ENCODE data around the gene BCAS3.

DNA sequence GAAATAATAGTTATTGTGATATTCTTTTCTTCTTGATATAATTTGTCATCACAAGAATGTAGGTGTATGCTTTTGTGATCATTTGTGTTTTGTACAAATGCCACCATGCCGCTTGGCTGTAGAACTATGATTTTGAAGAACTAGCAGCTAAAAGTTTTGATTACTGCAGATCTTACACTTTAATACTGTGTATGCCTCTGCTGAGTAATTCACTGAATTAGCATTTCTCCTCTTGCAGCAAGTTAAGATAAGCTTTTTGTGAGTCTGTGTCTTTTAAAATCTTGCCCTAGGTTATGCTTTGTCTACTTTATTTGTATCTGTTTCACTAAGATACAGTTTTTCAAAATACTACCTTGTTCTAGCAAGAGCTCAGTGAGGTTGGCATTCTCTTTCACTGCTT, 395.5 kb downstream of the BCAS3 start:
- TF ChIP-seq, protein P1, sequence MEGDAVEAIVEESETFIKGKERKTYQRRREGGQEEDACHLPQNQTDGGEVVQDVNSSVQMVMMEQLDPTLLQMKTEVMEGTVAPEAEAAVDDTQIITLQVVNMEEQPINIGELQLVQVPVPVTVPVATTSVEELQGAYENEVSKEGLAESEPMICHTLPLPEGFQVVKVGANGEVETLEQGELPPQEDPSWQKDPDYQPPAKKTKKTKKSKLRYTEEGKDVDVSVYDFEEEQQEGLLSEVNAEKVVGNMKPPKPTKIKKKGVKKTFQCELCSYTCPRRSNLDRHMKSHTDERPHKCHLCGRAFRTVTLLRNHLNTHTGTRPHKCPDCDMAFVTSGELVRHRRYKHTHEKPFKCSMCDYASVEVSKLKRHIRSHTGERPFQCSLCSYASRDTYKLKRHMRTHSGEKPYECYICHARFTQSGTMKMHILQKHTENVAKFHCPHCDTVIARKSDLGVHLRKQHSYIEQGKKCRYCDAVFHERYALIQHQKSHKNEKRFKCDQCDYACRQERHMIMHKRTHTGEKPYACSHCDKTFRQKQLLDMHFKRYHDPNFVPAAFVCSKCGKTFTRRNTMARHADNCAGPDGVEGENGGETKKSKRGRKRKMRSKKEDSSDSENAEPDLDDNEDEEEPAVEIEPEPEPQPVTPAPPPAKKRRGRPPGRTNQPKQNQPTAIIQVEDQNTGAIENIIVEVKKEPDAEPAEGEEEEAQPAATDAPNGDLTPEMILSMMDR (conservative IDR thresholded peaks at IDR 0.05) = no peak
- no peak for TF ChIP-seq ZFX (IDR thresholded peaks at IDR 0.05)

All from C4-2B (cell line).